ENCODE data around the gene PTPRN.

PTPRN gene

DNA sequence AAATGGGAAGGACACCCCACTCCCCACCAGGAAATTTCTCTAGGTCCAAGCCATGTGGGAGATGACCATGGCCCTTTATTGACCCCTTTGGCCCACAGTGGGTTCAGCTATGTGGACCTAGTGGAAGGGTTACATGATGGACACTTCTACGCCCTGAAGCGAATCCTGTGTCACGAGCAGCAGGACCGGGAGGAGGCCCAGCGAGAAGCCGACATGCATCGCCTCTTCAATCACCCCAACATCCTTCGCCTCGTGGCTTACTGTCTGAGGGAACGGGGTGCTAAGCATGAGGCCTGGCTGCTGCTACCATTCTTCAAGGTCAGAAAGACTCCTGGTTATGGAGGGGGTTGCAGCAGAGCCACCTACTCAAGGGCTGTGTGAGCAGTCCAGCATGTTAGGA lies 62.6 kb downstream of the PTPRN start:
- no peaks in the 10 kb centered on the region; the same call in none of the 2 replicates for H3K9me3 ChIP-seq
- peaks cover 26% of the 10 kb centered on the region for H3K36me3 ChIP-seq (replicated peaks)
- DNase-seq (ENCODE audit: low spot score in 2 of 2): no peak
- in situ Hi-C loops (cut with MboI; ENCODE audit: low sequenced_read_pairs): no loop called here
- peaks cover 5% of the 10 kb centered on the region for H3K4me1 ChIP-seq
- H3K4me3 ChIP-seq: no peak overlapping the region; the same call in 1 of the 2 replicates
- H3K27me3 ChIP-seq (ENCODE audit: low read depth): no peaks in the 10 kb centered on the region

- DNase-seq (ENCODE audit: low spot score in 2 of 2): no peak
- H3K27me3 ChIP-seq (ENCODE audit: low read depth): no peaks in the 10 kb centered on the region
- in situ Hi-C loops (cut with MboI; ENCODE audit: low sequenced_read_pairs): no loop called here
- H3K36me3 ChIP-seq (replicated peaks): peaks cover 20% of the 10 kb centered on the region
- H3K9me3 ChIP-seq: no peaks in the 10 kb centered on the region; the same call in none of the 2 replicates
- peaks cover 5% of the 10 kb centered on the region for H3K4me1 ChIP-seq
- peak overlapping the region; percentile 89 for H3K4me3 ChIP-seq
Observed at GRCh38 chr2:219245899-219246230, 63.3 kb downstream of the PTPRN start.

DNA sequence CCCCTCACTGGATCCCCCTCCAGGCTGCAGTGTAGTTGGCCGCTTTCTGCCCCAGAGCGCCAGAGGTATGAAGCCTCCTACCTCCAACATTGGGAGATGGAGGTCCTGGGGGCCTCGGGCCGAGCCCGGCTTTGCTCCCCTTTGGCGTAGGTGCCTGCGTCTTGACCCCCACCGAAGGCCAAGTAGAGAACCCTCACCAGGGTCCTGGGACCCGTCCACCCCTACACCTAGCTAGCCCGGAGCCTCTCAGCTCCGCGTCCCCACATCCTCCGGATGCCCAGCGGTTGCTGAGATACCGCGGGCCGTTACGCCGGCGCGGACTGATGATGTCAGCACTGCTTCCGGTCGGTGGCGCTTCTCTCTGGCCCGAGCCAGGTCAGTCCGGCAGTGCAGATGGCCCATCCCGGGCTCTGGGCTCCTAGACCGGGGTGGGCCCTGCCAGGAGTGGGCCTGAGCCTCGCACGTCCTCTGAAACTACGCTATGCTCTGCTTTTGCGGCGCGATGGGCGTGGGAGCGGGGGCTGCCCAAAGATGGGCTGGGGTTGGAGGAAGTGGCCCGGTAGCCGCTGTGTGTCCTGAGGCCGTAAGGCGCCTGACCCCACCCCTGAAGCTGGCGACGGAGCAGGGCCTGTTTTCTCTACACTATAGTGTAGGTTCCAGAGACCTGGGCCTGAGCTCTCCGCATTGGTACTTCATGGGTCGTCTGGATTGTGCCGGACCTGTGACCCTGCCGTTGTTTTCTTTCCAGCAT lies 63.9 kb downstream of the PTPRN start, which contains the start of the genes GLB1L and STK16:
GLB1L (minus strand) TSS at position 297 of the 751 bp plus-strand sequence. CDS start 1,871 bp downstream, outside the sequence.
STK16 (plus strand) TSS at position 332 of the 751 bp plus-strand sequence. CDS start 521 bp downstream, outside the sequence.
- in situ Hi-C loops (cut with MboI; ENCODE audit: low sequenced_read_pairs): no loop called here
- Histone ChIP-seq H3K9me3 (no peaks in the 10 kb centered on the region; the same call in none of the 2 replicates), H3K4me3 (peak within 1 kb of the TSS; percentile 89), H3K36me3 (replicated peaks) (peaks cover 16% of the 10 kb centered on the region), H3K4me1 (peaks cover 5% of the 10 kb centered on the region), H3K27me3 (ENCODE audit: low read depth) (no peaks in the 10 kb centered on the region)
- DNase-seq (ENCODE audit: low spot score in 2 of 2): peak; percentile 68 to 93

DNA sequence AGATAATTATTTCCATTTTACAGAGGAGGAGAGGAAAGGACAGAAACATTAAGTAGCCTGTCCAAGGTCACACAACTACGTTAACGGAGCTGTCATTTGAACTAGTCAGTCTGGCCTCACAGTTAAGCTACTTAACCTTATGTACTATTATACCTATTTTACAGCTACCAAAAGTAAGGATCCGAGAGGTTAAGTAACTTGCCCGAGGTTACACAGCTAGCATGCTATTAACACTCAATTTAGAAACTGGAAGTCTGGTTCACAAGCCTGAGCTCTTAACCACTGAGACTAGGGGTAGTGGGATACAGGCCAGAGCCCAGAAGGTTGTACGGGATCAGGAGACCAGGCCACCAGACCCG lies 64.4 kb downstream of the PTPRN start:
- H3K36me3 ChIP-seq (replicated peaks): peaks cover 14% of the 10 kb centered on the region
- in situ Hi-C loops (cut with MboI; ENCODE audit: low sequenced_read_pairs): no loop called here
- DNase-seq (ENCODE audit: low spot score in 2 of 2): no peak
- peak overlapping the region; percentile 89 for H3K4me3 ChIP-seq
- no peaks in the 10 kb centered on the region for H3K27me3 ChIP-seq (ENCODE audit: low read depth)
- peaks cover 5% of the 10 kb centered on the region for H3K4me1 ChIP-seq
- no peaks in the 10 kb centered on the region; the same call in none of the 2 replicates for H3K9me3 ChIP-seq

DNA sequence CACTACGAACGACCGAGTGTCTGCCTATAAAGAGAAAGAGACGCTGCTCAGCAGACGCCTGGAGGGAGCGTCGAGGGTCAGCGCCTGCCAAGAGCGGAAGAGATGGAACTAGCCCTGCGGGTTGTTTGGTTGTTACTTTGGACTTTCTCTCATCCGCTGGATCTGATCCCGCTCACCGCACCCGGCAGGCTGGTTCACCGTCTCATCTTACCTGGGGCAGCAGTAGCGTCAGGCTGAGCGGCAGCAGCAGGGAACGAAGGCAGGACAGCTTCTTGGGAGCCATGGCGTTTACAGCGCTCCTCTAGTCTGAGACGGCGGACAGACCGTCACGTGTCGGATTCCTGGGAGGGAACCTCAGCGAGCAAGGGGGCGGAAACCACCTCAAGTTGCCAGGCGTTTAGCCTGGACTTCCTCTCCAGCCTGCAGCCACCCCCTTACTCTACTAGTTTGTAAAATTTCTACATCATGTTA lies 65.9 kb downstream of the PTPRN start:
- in situ Hi-C loops (cut with MboI; ENCODE audit: low sequenced_read_pairs): no loop called here

More for the DNA sequence above, 65.9 kb downstream of the PTPRN start:
- no peak for DNase-seq (ENCODE audit: low spot score in 2 of 2)
- Histone ChIP-seq H3K9me3 (no peaks in the 10 kb centered on the region; the same call in none of the 2 replicates), H3K4me3 (no peak overlapping the region), H3K27me3 (ENCODE audit: low read depth) (no peaks in the 10 kb centered on the region), H3K4me1 (peaks cover 5% of the 10 kb centered on the region), H3K36me3 (replicated peaks) (peaks cover 17% of the 10 kb centered on the region)

All from HAP-1 (cell line).